Iris pigment epithelial cell (primary cell): ENCODE measurements around the gene SKA2.
"Not testable (repeated sequence)": the region's sequence is repeated elsewhere in the genome, so short reads cannot be mapped to it uniquely, and the experiment has no call there.

Experiments
- DNase-seq: peaks from one replicate; pipeline ENCODE4 v3.0.0-alpha.2; 2011; ENCODE audit warnings: low read depth

Gene SKA2

GRCh38 chr17:59097876-59098275 lies 57.1 kb downstream of the SKA2 start:
- DNase-seq = no peak

DNA sequence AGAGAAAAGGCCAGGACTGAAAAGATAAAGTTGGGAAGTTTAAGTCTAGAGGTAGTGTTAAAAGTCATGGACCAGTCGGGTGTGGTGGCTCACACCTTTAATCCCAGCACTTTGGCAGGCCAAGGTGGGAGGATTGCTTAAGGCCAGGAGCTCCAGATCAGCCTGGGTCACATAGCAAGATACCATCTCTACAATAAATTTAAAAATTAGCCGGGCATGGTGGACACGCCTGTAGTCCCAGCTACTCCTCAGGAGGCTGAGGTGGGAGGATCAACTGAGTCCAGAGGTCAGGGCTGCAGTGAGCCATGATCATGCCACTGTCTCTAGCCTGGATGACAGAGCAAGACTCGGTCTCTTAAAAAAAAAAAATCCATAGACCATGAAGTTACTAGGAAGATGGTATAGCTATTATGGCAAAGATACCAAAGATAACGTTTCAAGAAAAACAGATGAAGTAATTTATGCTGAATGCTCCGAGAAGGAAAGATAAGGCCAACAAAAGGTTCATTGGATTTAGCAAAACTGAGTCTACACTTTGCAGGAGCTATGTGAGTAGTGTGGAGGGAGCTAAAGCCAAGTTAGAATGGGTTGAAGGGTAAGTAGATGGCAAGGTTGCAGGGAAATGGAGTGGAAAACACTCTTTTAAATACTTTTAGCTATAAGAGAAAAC lies 60.0 kb downstream of the SKA2 start:
- no peak for DNase-seq

DNA sequence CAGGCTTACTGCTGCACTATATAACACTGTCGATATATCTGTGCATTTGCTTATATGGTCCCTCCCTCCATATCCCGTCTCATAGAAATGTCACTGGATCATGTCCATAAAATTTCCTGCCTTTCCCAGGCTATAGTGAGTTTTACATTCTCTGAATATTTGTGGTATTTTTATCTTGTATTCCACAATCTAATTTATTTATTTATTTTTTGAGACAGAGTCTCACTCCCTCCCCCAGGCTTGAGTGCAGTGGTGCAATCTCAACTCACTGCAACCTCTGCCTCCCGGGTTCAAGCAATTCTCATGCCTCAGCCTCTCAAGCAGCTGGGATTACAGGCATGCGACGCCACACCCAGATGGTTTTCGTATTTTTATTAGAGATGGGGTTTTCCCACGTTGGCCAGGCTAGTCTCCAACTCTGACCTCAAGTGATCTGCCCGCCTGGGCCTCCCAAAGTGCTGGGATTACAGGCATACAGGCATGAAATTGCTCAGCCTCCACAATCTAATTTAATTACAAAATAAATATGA lies 61.2 kb downstream of the SKA2 start:
- peak; percentile 97 for DNase-seq

GRCh38 chr17:59093145-59093701 lies 61.8 kb downstream of the SKA2 start:
- no peak for DNase-seq

- not testable (repeated sequence) for DNase-seq
Observed at GRCh38 chr17:59090593-59090992, 64.4 kb downstream of the SKA2 start.

DNA sequence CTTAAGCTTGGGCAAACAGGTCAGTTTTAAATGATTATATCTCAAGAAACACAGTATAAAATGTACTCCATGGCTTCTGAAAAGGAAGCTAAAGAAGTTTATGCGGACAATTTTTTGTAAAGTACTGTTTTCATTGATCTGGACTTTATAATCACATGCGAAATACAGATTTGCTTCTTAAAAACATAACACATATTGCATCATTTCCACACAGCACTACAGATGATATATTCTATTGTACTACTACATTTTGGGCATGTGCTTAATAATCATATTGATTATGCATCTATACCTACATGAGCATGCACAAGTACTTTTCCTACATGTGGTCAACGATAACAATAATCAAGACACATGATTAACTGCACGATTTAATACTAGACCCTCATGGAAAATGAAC lies 70.8 kb downstream of the SKA2 start:
- no peak for DNase-seq

DNA sequence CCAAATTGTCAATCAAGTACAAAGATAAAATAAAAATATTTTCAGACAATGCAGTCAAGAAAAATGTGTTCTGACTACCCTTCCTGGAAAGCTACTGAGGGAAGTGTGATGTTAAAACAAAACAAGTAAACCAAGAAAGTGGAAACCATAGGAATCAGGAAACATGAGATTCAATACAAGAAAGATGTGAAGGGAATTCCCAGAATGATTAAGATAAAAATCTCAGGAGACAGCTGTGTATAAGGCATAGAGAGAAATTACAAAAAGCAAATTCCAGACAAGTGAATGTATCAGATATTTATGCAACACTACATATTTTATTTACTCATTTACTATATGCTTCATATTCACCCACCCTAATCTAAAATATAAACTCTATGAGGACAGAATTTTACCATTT lies 80.5 kb downstream of the SKA2 start:
- DNase-seq = peak; percentile 83

- DNase-seq = no peak
Observed at GRCh38 chr17:59073972-59074371, 81.0 kb downstream of the SKA2 start.

- no peak for DNase-seq
Observed at GRCh38 chr17:59069856-59070255, 85.1 kb downstream of the SKA2 start.

DNA sequence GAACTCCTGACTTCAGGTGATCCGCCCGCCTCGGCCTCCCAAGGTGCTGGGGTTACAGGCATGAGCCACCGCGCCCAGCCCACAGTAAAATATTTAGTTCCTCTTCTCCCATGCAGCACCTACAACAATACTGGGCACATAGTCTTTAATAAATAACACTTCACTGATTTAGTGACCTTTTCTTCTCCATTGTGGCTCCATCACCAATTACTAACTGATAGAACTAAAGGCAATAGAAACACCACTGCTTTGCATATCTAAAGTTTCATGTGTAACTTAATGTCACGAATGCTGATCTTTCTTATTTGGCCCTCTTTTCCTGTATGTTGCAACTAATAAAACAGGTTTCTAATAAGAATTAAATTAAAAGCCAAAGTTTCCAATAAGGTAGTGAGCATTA lies 87.2 kb downstream of the SKA2 start:
- no peak for DNase-seq

DNA sequence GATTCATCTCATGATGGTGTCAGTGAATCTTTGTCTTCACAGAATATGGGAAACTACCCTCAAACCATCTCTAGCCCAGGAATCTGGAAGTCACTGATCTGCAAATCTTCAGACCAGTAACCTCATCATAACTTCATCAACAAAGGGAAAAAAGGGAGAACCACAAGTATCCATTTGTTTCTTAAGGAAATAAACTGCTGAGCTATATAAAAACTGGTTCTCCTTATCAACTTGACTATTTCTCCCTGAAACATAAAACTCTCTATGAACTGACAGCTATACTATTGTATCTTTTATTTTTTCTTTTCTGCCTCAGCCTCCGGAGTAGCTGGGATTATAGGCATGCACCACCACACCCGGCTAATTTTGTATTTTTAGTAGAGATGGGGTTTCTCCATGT lies 87.6 kb downstream of the SKA2 start:
- DNase-seq = no peak

DNA sequence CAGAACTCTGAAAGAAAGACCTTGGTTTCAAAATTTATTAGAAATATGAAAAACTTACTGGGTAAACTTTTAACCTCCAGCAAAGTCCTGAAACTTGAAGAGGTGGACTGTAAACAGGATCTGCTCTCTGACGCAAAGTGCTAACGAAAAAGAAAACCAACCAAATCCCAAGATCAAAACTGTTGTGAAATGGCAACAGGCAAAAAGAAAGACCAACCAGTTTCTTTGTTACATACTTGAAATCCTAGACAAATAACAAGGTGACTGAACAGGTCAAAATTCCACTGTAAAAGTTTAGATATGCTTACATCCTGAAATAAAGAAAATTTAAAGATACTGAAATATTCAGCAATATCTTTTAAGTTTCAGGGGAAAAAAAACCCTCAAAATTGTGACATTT lies 92.5 kb downstream of the SKA2 start:
- DNase-seq = no peak
